ENCODE results near the gene SMG5.

- TF ChIP-seq CREM (CRISPR knock-in tag; IDR thresholded peaks at IDR 0.05) (peak; percentile 58; the same call in 1 of the 2 replicates), ELF4 (CRISPR knock-in tag; IDR thresholded peaks at IDR 0.05; ENCODE audit: low read depth) (no peak), NR3C1 (CRISPR knock-in tag; conservative IDR thresholded peaks at IDR 0.05; ENCODE audit: low read depth) (no peak), CTCF (IDR thresholded peaks at IDR 0.05) (no peak), E2F4 (CRISPR knock-in tag; IDR thresholded peaks at IDR 0.05; ENCODE audit: borderline replicate concordance, low read depth) (no peak; the same call in 1 of the 2 replicates), ATF2 (CRISPR knock-in tag; IDR thresholded peaks at IDR 0.05; ENCODE audit: borderline replicate concordance, low read depth) (no peak), AR (CRISPR knock-in tag; IDR thresholded peaks at IDR 0.05) (no peak), GABPB1 (CRISPR knock-in tag; IDR thresholded peaks at IDR 0.05) (peak; percentile 72), CREB1 (CRISPR knock-in tag; IDR thresholded peaks at IDR 0.05) (no peak), TEAD4 (CRISPR knock-in tag; IDR thresholded peaks at IDR 0.05) (no peak), ZNF121 (CRISPR knock-in tag; IDR thresholded peaks at IDR 0.05) (no peak)
These were observed at the start of gene SMG5 for GRCh38 chr1:156282479-156283222.

Data from WTC11 (cell line).